ENCODE measurements around the gene ADPRHL1.

- TF ChIP-seq, protein P1, sequence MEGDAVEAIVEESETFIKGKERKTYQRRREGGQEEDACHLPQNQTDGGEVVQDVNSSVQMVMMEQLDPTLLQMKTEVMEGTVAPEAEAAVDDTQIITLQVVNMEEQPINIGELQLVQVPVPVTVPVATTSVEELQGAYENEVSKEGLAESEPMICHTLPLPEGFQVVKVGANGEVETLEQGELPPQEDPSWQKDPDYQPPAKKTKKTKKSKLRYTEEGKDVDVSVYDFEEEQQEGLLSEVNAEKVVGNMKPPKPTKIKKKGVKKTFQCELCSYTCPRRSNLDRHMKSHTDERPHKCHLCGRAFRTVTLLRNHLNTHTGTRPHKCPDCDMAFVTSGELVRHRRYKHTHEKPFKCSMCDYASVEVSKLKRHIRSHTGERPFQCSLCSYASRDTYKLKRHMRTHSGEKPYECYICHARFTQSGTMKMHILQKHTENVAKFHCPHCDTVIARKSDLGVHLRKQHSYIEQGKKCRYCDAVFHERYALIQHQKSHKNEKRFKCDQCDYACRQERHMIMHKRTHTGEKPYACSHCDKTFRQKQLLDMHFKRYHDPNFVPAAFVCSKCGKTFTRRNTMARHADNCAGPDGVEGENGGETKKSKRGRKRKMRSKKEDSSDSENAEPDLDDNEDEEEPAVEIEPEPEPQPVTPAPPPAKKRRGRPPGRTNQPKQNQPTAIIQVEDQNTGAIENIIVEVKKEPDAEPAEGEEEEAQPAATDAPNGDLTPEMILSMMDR (conservative IDR thresholded peaks at IDR 0.05; ENCODE audit: low read length) = no peak
- TF ChIP-seq EZH2phosphoT487 (IDR thresholded peaks at IDR 0.05; ENCODE audit: borderline replicate concordance) = no peak
Observed at GRCh38 chr13:113460064-113460555, 6.8 kb upstream of the ADPRHL1 start.

Data from Loucy (cell line).